Measurements from ENCODE around the gene HDGFL1. TPM values are rescaled to one million over a fixed set of nuclear protein-coding genes. Genes with fewer than 3 reads are reported as not detected.

Gene HDGFL1
- total RNA-seq: not detected

DNA sequence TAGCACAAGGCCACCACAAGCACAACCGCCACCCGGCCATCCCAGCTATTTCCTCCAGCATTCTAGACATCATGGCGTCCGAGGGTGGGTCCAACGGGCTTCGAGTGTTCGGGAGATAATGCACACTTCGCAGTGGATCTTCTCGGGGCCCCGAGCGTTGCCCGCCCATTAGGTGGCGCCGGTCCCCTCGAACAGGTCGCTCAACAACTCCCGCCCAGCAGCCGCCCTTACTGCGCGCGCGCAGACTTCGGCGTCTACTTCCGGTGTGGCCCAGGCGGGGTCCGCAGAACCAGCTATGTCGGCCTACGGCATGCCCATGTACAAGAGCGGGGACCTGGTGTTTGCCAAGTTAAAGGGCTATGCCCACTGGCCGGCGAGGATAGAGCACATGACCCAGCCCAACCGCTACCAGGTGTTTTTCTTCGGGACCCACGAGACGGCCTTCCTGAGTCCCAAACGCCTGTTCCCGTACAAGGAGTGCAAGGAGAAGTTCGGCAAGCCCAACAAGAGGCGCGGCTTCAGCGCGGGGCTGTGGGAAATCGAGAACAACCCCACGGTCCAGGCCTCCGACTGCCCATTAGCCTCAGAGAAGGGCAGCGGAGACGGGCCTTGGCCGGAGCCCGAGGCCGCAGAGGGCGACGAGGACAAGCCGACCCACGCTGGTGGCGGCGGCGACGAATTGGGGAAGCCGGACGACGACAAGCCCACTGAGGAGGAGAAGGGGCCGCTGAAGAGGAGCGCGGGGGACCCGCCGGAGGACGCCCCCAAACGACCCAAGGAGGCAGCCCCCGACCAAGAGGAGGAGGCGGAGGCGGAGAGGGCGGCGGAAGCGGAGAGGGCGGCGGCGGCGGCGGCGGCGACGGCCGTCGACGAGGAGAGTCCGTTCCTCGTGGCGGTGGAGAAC lies at the start of gene HDGFL1:
HDGFL1 (plus strand) TSS at position 286 of the 904 bp plus-strand sequence; CDS start at position 296, 10 bp downstream.
- Histone ChIP-seq H3K36me3 (ENCODE audit: control insufficient read depth in 3 of 3, insufficient read depth in 3 of 3, low read length in 3 of 3) (no peaks in the 10 kb centered on the region), H3K27ac (ENCODE audit: low read depth, low read length) (no peak within 1 kb of the TSS), H3K27me3 (ENCODE audit: control insufficient read depth in 3 of 3, insufficient read depth in 3 of 3, low read length in 3 of 3) (no peaks in the 10 kb centered on the region), H3K4me1 (ENCODE audit: control insufficient read depth in 3 of 3, insufficient read depth in 3 of 3, low read length in 3 of 3) (no peaks in the 10 kb centered on the region), H3K9ac (ENCODE audit: low read depth in 1 of 3, low read length in 3 of 3) (no peak within 1 kb of the TSS), H3K4me3 (ENCODE audit: low read length in 3 of 3) (no peak within 1 kb of the TSS), H3K9me3 (ENCODE audit: control insufficient read depth in 3 of 3, low read length in 3 of 3) (no peaks in the 10 kb centered on the region)

DNA sequence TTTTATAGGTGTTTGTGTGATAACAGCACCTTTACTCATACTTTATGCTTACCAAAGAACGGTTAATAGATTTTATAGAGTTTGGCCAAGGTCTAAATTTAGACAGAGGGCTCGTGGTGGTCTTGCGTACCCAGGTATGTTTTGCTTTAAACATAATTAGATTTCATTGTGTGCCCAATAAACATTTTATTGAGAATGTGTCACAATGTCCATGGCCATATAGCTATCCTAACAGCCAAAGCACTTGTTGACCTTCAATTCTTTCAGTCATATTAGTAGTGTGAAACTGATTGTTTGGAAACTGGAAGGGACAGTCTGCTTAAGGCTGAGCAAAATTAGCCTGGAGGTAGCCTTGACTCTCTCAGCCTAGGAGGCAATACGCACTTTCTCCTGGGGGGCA lies 48.3 kb upstream of the HDGFL1 start:
- Histone ChIP-seq H3K36me3 (ENCODE audit: control insufficient read depth in 3 of 3, insufficient read depth in 3 of 3, low read length in 3 of 3) (no peaks in the 10 kb centered on the region), H3K9ac (ENCODE audit: low read depth in 1 of 3, low read length in 3 of 3) (no peak overlapping the region), H3K4me3 (ENCODE audit: low read length in 3 of 3) (no peak overlapping the region), H3K27ac (ENCODE audit: low read depth, low read length) (no peak overlapping the region), H3K4me1 (ENCODE audit: control insufficient read depth in 3 of 3, insufficient read depth in 3 of 3, low read length in 3 of 3) (no peaks in the 10 kb centered on the region), H3K9me3 (ENCODE audit: control insufficient read depth in 3 of 3, low read length in 3 of 3) (no peaks in the 10 kb centered on the region), H3K27me3 (ENCODE audit: control insufficient read depth in 3 of 3, insufficient read depth in 3 of 3, low read length in 3 of 3) (no peaks in the 10 kb centered on the region)

DNA sequence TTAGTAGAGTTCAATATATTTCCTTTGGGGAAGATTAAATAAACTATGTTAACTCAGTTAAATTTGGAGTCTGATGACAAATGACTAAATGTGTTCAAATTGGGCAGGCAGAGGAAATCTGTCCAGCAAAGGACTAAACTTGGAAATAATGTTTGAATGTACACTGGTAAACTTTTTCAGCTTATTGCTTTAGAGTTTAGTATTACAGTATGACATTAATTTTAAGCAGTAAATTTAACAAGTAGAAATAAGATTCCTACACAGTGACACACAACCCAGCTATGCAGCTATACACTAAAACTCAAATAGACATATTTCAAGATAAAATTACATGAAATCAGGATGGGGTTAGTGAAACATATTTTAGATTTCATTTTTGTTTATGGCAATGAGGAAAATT lies 42.6 kb upstream of the HDGFL1 start:
- H3K4me3 ChIP-seq (ENCODE audit: low read length in 3 of 3): no peak overlapping the region
- no peak overlapping the region for H3K9ac ChIP-seq (ENCODE audit: low read depth in 1 of 3, low read length in 3 of 3)
- no peaks in the 10 kb centered on the region for H3K4me1 ChIP-seq (ENCODE audit: control insufficient read depth in 3 of 3, insufficient read depth in 3 of 3, low read length in 3 of 3)
- no peak overlapping the region for H3K27ac ChIP-seq (ENCODE audit: low read depth, low read length)
- H3K36me3 ChIP-seq (ENCODE audit: control insufficient read depth in 3 of 3, insufficient read depth in 3 of 3, low read length in 3 of 3): no peaks in the 10 kb centered on the region
- H3K9me3 ChIP-seq (ENCODE audit: control insufficient read depth in 3 of 3, low read length in 3 of 3): no peaks in the 10 kb centered on the region
- H3K27me3 ChIP-seq (ENCODE audit: control insufficient read depth in 3 of 3, insufficient read depth in 3 of 3, low read length in 3 of 3): no peaks in the 10 kb centered on the region

DNA sequence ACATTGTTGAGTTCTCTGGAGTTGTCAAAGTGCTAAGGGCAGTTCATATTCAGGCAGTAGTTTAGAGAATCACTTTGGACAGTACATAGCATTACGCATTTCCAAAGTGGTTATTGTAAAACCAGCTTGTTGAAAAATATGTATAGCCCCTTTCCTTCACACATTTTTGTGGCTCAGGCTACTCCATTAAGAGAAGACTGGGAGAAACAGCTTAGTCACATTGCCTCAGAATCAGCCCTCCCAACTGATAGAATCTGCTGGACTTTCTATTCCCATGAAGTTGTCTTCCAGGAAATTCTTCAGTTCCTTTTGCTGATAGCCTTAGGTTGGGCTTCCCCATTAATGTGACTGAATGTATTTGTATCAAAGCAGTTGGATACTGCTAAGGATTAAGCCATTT lies 39.5 kb upstream of the HDGFL1 start:
- no peaks in the 10 kb centered on the region for H3K9me3 ChIP-seq (ENCODE audit: control insufficient read depth in 3 of 3, low read length in 3 of 3)
- H3K36me3 ChIP-seq (ENCODE audit: control insufficient read depth in 3 of 3, insufficient read depth in 3 of 3, low read length in 3 of 3): no peaks in the 10 kb centered on the region
- no peak overlapping the region for H3K4me3 ChIP-seq (ENCODE audit: low read length in 3 of 3)
- H3K9ac ChIP-seq (ENCODE audit: low read depth in 1 of 3, low read length in 3 of 3): no peak overlapping the region
- H3K27ac ChIP-seq (ENCODE audit: low read depth, low read length): no peak overlapping the region
- no peaks in the 10 kb centered on the region for H3K27me3 ChIP-seq (ENCODE audit: control insufficient read depth in 3 of 3, insufficient read depth in 3 of 3, low read length in 3 of 3)
- H3K4me1 ChIP-seq (ENCODE audit: control insufficient read depth in 3 of 3, insufficient read depth in 3 of 3, low read length in 3 of 3): no peaks in the 10 kb centered on the region

DNA sequence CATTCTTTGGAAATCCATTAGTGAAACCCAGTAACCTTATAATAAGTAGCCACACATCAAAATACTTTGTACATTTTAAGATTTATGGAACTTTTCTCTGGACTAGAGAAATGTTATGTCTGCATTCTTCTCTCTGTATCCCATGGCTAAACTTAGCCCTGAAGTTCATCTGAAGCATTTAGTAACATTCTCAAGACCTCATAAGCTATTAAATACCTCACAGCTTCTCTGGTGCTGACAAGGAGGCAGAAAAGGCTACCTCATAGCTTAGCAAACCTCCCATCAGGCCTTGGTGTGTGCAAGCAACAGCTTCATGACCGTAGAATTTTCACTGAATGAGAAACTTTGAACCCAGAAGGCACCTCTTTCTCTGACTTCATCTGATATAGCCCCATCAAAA lies 38.9 kb upstream of the HDGFL1 start:
- Histone ChIP-seq H3K27ac (ENCODE audit: low read depth, low read length) (no peak overlapping the region), H3K4me1 (ENCODE audit: control insufficient read depth in 3 of 3, insufficient read depth in 3 of 3, low read length in 3 of 3) (no peaks in the 10 kb centered on the region), H3K4me3 (ENCODE audit: low read length in 3 of 3) (no peak overlapping the region), H3K9me3 (ENCODE audit: control insufficient read depth in 3 of 3, low read length in 3 of 3) (no peaks in the 10 kb centered on the region), H3K36me3 (ENCODE audit: control insufficient read depth in 3 of 3, insufficient read depth in 3 of 3, low read length in 3 of 3) (no peaks in the 10 kb centered on the region), H3K27me3 (ENCODE audit: control insufficient read depth in 3 of 3, insufficient read depth in 3 of 3, low read length in 3 of 3) (no peaks in the 10 kb centered on the region), H3K9ac (ENCODE audit: low read depth in 1 of 3, low read length in 3 of 3) (no peak overlapping the region)

DNA sequence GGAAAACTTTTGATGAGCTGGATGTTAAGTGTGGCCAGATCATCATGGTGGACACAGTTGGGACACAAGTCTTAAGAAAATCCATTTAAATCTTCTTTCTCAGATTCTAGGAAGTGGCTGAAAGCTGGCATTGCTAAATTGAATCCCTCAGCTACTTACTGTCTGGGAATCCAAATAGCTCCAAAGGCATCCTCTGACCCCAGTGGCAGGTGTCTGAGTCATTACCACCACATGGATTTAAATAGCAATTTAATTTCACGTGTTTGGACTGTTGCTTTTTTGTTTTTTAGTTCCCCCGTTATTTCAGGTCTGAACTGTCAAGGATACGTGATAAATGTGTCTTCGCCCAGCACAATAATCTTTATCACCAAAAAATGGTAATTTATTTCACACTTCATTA lies 33.2 kb upstream of the HDGFL1 start:
- H3K9ac ChIP-seq (ENCODE audit: low read depth in 1 of 3, low read length in 3 of 3): no peak overlapping the region
- no peaks in the 10 kb centered on the region for H3K4me1 ChIP-seq (ENCODE audit: control insufficient read depth in 3 of 3, insufficient read depth in 3 of 3, low read length in 3 of 3)
- H3K27me3 ChIP-seq (ENCODE audit: control insufficient read depth in 3 of 3, insufficient read depth in 3 of 3, low read length in 3 of 3): no peaks in the 10 kb centered on the region
- H3K36me3 ChIP-seq (ENCODE audit: control insufficient read depth in 3 of 3, insufficient read depth in 3 of 3, low read length in 3 of 3): no peaks in the 10 kb centered on the region
- H3K4me3 ChIP-seq (ENCODE audit: low read length in 3 of 3): no peak overlapping the region
- no peaks in the 10 kb centered on the region for H3K9me3 ChIP-seq (ENCODE audit: control insufficient read depth in 3 of 3, low read length in 3 of 3)
- no peak overlapping the region for H3K27ac ChIP-seq (ENCODE audit: low read depth, low read length)

DNA sequence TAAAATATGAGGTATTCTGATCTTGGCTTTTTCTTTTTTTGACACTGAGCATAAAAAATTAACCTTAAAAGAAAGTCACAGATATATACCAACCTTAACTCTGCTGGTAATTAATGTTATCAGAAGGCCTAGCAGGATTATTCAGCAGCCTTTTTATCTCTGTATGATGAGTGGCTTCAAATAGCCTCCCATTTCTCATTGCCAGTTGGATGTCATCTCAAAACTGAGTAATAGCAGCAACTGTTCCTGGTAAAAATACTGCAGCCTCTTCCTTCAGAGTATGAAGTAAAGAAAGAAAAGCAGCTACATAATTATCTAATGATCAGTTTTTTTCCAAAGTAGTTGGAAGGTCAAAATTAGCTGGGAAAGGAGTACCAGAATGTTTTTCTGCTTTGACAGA lies 24.9 kb upstream of the HDGFL1 start:
- H3K9me3 ChIP-seq (ENCODE audit: control insufficient read depth in 3 of 3, low read length in 3 of 3): no peaks in the 10 kb centered on the region
- peaks cover 4 to 8% (median 4%) of the 10 kb centered on the region in 3 donors for H3K4me1 ChIP-seq (ENCODE audit: control insufficient read depth in 3 of 3, insufficient read depth in 3 of 3, low read length in 3 of 3)
- H3K36me3 ChIP-seq (ENCODE audit: control insufficient read depth in 3 of 3, insufficient read depth in 3 of 3, low read length in 3 of 3): no peaks in the 10 kb centered on the region
- H3K9ac ChIP-seq (ENCODE audit: low read depth in 1 of 3, low read length in 3 of 3): peak overlapping the region in 2 of 3 donors; percentile 25 to 28
- H3K27ac ChIP-seq (ENCODE audit: low read depth, low read length): no peak overlapping the region
- no peaks in the 10 kb centered on the region for H3K27me3 ChIP-seq (ENCODE audit: control insufficient read depth in 3 of 3, insufficient read depth in 3 of 3, low read length in 3 of 3)
- H3K4me3 ChIP-seq (ENCODE audit: low read length in 3 of 3): no peak overlapping the region

DNA sequence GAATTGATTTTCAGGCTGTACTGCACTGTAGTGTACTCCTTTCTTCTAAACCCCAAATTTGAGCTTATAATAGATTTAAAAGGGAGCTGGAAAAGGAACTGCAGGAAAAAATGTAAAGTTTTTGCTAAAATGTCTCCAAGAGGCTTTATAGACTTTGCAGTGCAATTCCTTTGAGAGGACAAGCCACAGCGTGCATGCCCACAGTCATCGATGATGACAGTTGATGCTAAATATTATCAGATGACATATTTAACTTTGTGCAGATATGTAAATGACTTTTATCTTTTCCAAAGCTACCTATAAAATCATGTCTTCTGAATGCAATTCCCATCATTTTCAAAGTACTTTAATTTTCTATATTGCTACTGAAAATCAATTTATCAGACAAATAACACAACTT lies 24.3 kb upstream of the HDGFL1 start:
- Histone ChIP-seq H3K9me3 (ENCODE audit: control insufficient read depth in 3 of 3, low read length in 3 of 3) (no peaks in the 10 kb centered on the region), H3K36me3 (ENCODE audit: control insufficient read depth in 3 of 3, insufficient read depth in 3 of 3, low read length in 3 of 3) (no peaks in the 10 kb centered on the region), H3K27me3 (ENCODE audit: control insufficient read depth in 3 of 3, insufficient read depth in 3 of 3, low read length in 3 of 3) (no peaks in the 10 kb centered on the region), H3K27ac (ENCODE audit: low read depth, low read length) (no peak overlapping the region), H3K9ac (ENCODE audit: low read depth in 1 of 3, low read length in 3 of 3) (peak overlapping the region in 2 of 3 donors; percentile 25 to 28), H3K4me1 (ENCODE audit: control insufficient read depth in 3 of 3, insufficient read depth in 3 of 3, low read length in 3 of 3) (peaks cover 4 to 8% (median 4%) of the 10 kb centered on the region in 3 donors), H3K4me3 (ENCODE audit: low read length in 3 of 3) (no peak overlapping the region)

DNA sequence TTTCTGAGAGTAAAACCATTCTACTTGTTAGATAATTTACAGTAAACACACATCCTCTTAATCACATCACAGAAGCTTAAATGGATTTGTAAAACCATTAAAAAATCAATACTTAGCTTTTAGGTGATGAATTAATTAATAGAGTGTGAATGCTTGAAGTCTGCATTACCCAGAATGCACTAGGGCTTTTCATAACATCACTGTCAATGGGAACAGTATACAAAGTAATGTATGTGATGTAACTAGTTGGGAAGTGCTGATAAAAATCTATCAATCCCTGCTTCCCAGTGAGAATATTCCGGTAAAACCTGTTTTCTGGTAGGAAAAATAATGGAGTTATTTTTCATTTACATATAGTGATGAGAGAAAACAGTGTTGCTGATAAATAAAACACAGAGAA lies 23.1 kb upstream of the HDGFL1 start:
- Histone ChIP-seq H3K9me3 (ENCODE audit: control insufficient read depth in 3 of 3, low read length in 3 of 3) (no peaks in the 10 kb centered on the region), H3K9ac (ENCODE audit: low read depth in 1 of 3, low read length in 3 of 3) (no peak overlapping the region), H3K4me3 (ENCODE audit: low read length in 3 of 3) (no peak overlapping the region), H3K4me1 (ENCODE audit: control insufficient read depth in 3 of 3, insufficient read depth in 3 of 3, low read length in 3 of 3) (peaks cover 4 to 8% (median 4%) of the 10 kb centered on the region in 3 donors), H3K36me3 (ENCODE audit: control insufficient read depth in 3 of 3, insufficient read depth in 3 of 3, low read length in 3 of 3) (no peaks in the 10 kb centered on the region), H3K27me3 (ENCODE audit: control insufficient read depth in 3 of 3, insufficient read depth in 3 of 3, low read length in 3 of 3) (no peaks in the 10 kb centered on the region), H3K27ac (ENCODE audit: low read depth, low read length) (no peak overlapping the region)

DNA sequence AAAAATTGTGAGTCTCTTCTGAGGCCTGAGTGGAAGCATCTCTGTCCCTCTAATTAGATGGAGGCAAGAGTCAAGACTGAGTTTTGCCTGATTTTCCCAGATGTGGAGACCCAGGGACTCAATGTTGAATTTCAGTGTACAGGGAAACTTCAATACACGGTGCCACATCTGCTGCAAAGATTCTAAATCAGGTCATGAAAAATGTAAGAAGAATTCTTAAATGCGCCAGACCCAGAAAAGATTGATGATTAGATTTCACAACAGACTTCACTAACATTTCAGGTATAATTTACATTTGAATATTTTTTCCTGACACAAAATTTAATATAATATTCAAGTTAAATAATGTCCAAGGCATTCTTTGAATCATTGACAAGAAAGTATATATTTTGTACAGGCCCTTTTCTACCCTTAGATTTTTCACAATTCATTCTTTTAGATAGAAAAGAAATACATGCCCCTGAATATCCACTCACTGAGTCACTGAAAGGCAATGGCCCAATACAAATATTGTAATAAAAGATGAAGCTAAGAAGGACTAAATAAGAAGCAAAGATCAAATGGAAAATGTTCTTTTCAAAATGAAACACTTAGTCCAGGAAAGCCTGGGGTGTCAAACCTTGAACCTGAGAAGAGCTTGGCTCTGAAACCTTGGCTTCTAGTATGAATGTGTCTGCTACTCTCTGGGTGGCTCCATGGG lies 18.2 kb upstream of the HDGFL1 start:
- no peaks in the 10 kb centered on the region for H3K36me3 ChIP-seq (ENCODE audit: control insufficient read depth in 3 of 3, insufficient read depth in 3 of 3, low read length in 3 of 3)
- no peak overlapping the region for H3K4me3 ChIP-seq (ENCODE audit: low read length in 3 of 3)
- no peaks in the 10 kb centered on the region for H3K27me3 ChIP-seq (ENCODE audit: control insufficient read depth in 3 of 3, insufficient read depth in 3 of 3, low read length in 3 of 3)
- no peak overlapping the region for H3K27ac ChIP-seq (ENCODE audit: low read depth, low read length)
- H3K4me1 ChIP-seq (ENCODE audit: control insufficient read depth in 3 of 3, insufficient read depth in 3 of 3, low read length in 3 of 3): peaks cover 0 to 4% (median 2%) of the 10 kb centered on the region in 3 donors
- H3K9me3 ChIP-seq (ENCODE audit: control insufficient read depth in 3 of 3, low read length in 3 of 3): no peaks in the 10 kb centered on the region
- H3K9ac ChIP-seq (ENCODE audit: low read depth in 1 of 3, low read length in 3 of 3): no peak overlapping the region

Measured in skeletal muscle tissue (tissue), 4 donors.